Measurements from ENCODE around the gene RPA1. TPM values are rescaled to one million over a fixed set of nuclear protein-coding genes. Genes with fewer than 3 reads are reported as not detected.

The RPA1 gene
- total RNA-seq (100 to 1,000 TPM in 5 of 7 donors, 10 to 100 TPM in 2; 20.7 to 137 (median 116) TPM), polyA plus RNA-seq (10 to 100 TPM; 37.0 to 63.6 TPM)
- long read RNA-seq, donor 1, full-length matches to known transcripts: 258 of 312 reads
- long read RNA-seq, donor 1, partial matches to known transcripts: 34 of 312 reads
- long read RNA-seq, donor 1, other reads (novel, unspliced or antisense): 20 of 312 reads
- long read RNA-seq, donor 2, full-length matches to known transcripts: 25 of 81 reads
- long read RNA-seq, donor 2, partial matches to known transcripts: 56 of 81 reads
- long read RNA-seq, donor 2, other reads (novel, unspliced or antisense): 0 of 81 reads
- long read RNA-seq, donor 3, full-length matches to known transcripts: 130 of 155 reads
- long read RNA-seq, donor 3, partial matches to known transcripts: 13 of 155 reads
- long read RNA-seq, donor 3, other reads (novel, unspliced or antisense): 12 of 155 reads

DNA sequence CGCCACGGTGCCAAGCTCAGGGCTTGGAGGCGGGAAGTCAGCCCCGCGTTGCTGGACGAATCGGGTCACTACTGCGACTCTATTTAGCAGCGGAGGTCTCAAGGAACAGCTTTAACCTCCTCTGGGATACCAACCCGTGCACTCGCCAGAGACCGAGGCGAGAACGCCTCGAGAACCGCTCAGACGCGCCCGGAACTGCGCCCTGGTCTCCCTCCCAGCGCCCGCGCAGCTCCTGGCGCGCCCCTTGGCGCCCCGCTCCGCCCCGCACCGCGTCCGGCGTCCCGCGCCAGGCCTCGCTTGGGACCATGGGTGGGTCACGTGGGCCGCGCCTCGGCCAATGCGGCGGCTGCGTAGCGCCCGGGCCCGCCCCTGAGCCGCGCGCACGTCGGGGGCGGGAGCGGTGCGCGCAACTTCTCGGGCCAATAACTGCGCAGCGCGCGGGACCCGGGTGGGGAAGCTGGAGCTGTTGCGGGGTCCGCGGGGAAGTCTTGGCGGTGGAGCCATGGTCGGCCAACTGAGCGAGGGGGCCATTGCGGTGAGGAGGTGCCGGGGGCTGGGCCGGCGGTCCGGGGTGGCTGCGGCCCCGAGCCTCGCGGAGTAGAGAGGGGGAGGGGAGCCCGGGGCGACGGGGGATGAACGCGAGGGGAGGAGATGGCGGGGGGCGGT is at the start of gene RPA1, which contains the start of gene SMYD4:
TSS of gene RPA1 (plus strand) at position 414 of the 666 bp plus-strand sequence. CDS start at position 503, 89 bp downstream.
TSS of gene SMYD4 (minus strand) at position 311 of the 666 bp plus-strand sequence. CDS start 1,908 bp downstream, outside the sequence.
- 0 to 1% (median 1%) methylated on average over 29 to 83 of the region's 83 CpGs for WGBS, 3 donors
- Histone ChIP-seq H3K27me3 (no peaks in the 10 kb centered on the region), H3K4me1 (ENCODE audit: insufficient read depth) (peaks cover 2% of the 10 kb centered on the region), H3K27ac (peak within 1 kb of the TSS; percentile 80 to 87), H3K9me3 (no peaks in the 10 kb centered on the region), H3K36me3 (no peaks in the 10 kb centered on the region), H3K4me3 (peak within 1 kb of the TSS; percentile 66)
- no peak for TF ChIP-seq EP300 (IDR thresholded peaks at IDR 0.05)
- peak; percentile 73 for TF ChIP-seq POLR2A (IDR thresholded peaks at IDR 0.05)
- peak; percentile 85 to 92 (median 87) for DNase-seq
- intact Hi-C loops (cut with DNase I): no loop called here

DNA sequence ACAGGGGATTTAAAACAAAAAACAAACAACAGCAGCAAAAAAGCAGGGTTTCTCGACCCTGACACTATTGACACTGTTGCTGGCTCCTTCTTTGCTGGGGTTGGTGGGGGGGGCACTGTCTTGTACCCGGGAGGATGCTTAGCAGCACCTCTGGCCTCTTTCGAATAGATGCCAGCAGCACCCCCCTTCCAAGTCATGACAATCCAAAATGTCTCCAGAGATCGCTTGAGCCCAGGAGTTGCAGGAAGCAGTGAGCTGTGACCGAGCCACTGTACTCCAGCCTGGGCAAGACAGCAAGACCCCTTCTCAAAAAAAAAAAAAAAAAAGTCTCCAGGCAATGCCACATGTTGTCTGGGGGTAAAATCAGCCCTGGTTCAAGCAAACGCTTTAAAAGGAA is 47.6 kb upstream of the RPA1 start:
- H3K27ac ChIP-seq: peak overlapping the region; percentile 92 to 94
- peak in 2 of 5 donors; percentile 43 to 76 for DNase-seq
- WGBS, 3 donors: 18 to 39% (median 30%) methylated on average over 6 of the region's 6 CpGs
- intact Hi-C loops (cut with DNase I): loop anchor here (2.0 to 10.0 kb wide), 5 partner anchors 60 to 137 kb away; partner anchors contain the start of genes RILP (in 1 of the 4), SCARF1 (in 1 of the 4) and WDR81 (in 1 of the 4)
- TF ChIP-seq EP300 (IDR thresholded peaks at IDR 0.05) (no peak), CTCF (IDR thresholded peaks at IDR 0.05) (no peak), POLR2A (IDR thresholded peaks at IDR 0.05) (no peak)
- no peaks in the 10 kb centered on the region for H3K27me3 ChIP-seq
- H3K4me3 ChIP-seq: no peak overlapping the region
- no peaks in the 10 kb centered on the region for H3K36me3 ChIP-seq
- peaks cover 28% of the 10 kb centered on the region for H3K4me1 ChIP-seq (ENCODE audit: insufficient read depth)
- no peaks in the 10 kb centered on the region for H3K9me3 ChIP-seq

GRCh38 chr17:1783271-1783670 is 46.5 kb upstream of the RPA1 start:
- no peaks in the 10 kb centered on the region for H3K27me3 ChIP-seq
- TF ChIP-seq POLR2A (IDR thresholded peaks at IDR 0.05) (no peak), CTCF (IDR thresholded peaks at IDR 0.05) (no peak), EP300 (IDR thresholded peaks at IDR 0.05) (no peak)
- DNase-seq: peak; percentile 58 to 76 (median 70)
- intact Hi-C loops (cut with DNase I): loop anchor here (2.0 to 10.0 kb wide), 5 partner anchors 61 to 138 kb away; partner anchors contain the start of genes RILP (in 1 of the 4), SCARF1 (in 1 of the 4) and WDR81 (in 1 of the 4)
- peak overlapping the region; percentile 92 to 94 for H3K27ac ChIP-seq
- peaks cover 32% of the 10 kb centered on the region for H3K4me1 ChIP-seq (ENCODE audit: insufficient read depth)
- H3K4me3 ChIP-seq: peak overlapping the region; percentile 14
- 55 to 71% (median 63%) methylated on average over 19 of the region's 19 CpGs for WGBS, 3 donors
- no peaks in the 10 kb centered on the region for H3K36me3 ChIP-seq
- H3K9me3 ChIP-seq: no peaks in the 10 kb centered on the region

DNA sequence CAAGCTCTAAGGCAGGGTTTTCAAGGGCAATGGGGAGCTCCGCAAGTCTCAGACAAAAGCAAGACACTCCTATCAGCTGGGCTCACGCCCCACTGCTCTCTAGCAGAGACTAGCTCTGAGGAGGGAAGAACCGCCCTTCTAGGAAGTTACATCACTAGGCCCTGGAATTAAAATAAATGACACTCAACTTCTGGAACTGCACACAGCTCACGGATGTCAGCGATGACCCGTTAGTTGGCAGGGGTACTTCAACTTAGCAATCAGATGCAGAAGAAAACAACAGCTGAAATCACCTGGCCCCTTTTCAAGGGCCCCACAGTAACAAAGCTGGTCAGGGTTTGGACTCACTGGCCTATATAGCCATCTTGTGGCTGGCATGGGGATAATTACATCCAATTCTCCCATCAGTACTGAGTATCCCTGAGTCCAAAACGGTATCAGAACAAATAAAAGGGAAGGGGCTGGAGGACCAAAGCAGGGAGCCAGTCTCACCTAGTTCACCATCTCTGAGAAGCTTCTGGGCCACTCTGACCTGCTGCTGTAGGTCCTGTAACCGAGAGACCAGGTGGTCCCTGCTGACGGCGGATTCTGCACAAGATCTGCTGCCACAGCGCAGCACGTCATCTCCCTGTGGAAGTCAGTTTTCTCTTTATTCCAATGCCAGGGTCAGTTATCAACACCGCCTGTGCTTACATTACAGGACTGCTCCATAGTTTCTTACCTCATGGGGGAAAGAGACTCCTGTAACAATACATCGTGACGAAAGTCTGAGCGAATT is 45.8 kb upstream of the RPA1 start:
- intact Hi-C loops (cut with DNase I): loop anchor here (2.0 to 10.0 kb wide), 5 partner anchors 62 to 139 kb away; partner anchors contain the start of genes RILP (in 1 of the 4), SCARF1 (in 1 of the 4) and WDR81 (in 1 of the 4)
- H3K27me3 ChIP-seq: no peaks in the 10 kb centered on the region
- H3K4me3 ChIP-seq: peak overlapping the region; percentile 14
- H3K36me3 ChIP-seq: no peaks in the 10 kb centered on the region
- DNase-seq: peak; percentile 81 to 94 (median 84)
- TF ChIP-seq CTCF (IDR thresholded peaks at IDR 0.05) (peak; percentile 81 to 97 (median 97)), EP300 (IDR thresholded peaks at IDR 0.05) (peak; percentile 93), POLR2A (IDR thresholded peaks at IDR 0.05) (peak; percentile 68)
- peak overlapping the region; percentile 92 to 94 for H3K27ac ChIP-seq
- 38 to 40% (median 39%) methylated on average over 16 of the region's 16 CpGs for WGBS, 3 donors
- peaks cover 29% of the 10 kb centered on the region for H3K4me1 ChIP-seq (ENCODE audit: insufficient read depth)
- H3K9me3 ChIP-seq: no peaks in the 10 kb centered on the region
